OCI-LY7 (cell line): ENCODE measurements around the gene PHF20. TPM values are rescaled to one million over a fixed set of nuclear protein-coding genes. Genes with fewer than 3 reads are reported as not detected.

Source experiments
- BruUV-seq: library from RNA; stranded (reverse); fragments of 400-500 nt; replicated peaks from 2 replicates; lab custom pipeline; 2021; lab: Mats Ljungman, UMichigan
- CTCF ChIA-PET: fragments of 300-600 bp; sonication (Branson Sonifier 250); formaldehyde crosslinking; loops from one replicate; lab custom pipeline; 2022; ENCODE audit warnings: antibody characterized with exemption; ENCODE audit not compliant: unreplicated experiment; lab: Charles Lee
- POLR2A ChIA-PET: fragments of 300-600 bp; sonication (Branson Sonifier 250); formaldehyde crosslinking; loops from one replicate; lab custom pipeline; 2022; ENCODE audit warnings: antibody characterized with exemption; lab: Charles Lee
- DNase-seq: peaks from one replicate; pipeline ENCODE4 v3.0.0-alpha.2; 2015; ENCODE audit warnings: low spot score
- H2AFZ ChIP-seq: fragments of 200-600 bp; sonication (generic), shearing (Covaris generic); 2 replicates; pipeline ENCODE4 v1.6.1; 2014; ENCODE audit warnings: mild to moderate bottlenecking, antibody characterized with exemption, low read length, moderate library complexity
- H3K27ac ChIP-seq: fragments of 200-600 bp; sonication (generic); 2 replicates; pipeline ENCODE4 v1.5.1; 2014; ENCODE audit warnings: mixed run types, low read depth, mild to moderate bottlenecking, moderate library complexity, low read length, inconsistent platforms; ENCODE audit not compliant: poor library complexity, severe bottlenecking
- H3K36me3 ChIP-seq: fragments of 200-600 bp; sonication (generic); 2 replicates; pipeline ENCODE4 v1.6.1; 2014; ENCODE audit warnings: mild to moderate bottlenecking, antibody characterized with exemption, low read length, moderate library complexity, mixed read lengths; ENCODE audit not compliant: insufficient read depth
- H3K4me1 ChIP-seq: fragments of 200-600 bp; sonication (generic); 2 replicates; pipeline ENCODE4 v1.5.1; 2014; ENCODE audit warnings: mild to moderate bottlenecking, low read length; ENCODE audit not compliant: insufficient read depth, poor library complexity, severe bottlenecking
- H3K4me2 ChIP-seq: fragments of 200-600 bp; sonication (generic); 2 replicates; pipeline ENCODE4 v1.6.1; 2014; ENCODE audit warnings: mild to moderate bottlenecking, low read length
- H3K4me3 ChIP-seq: fragments of 200-600 bp; sonication (generic); 2 replicates; pipeline ENCODE4 v1.5.1; 2014; ENCODE audit warnings: mild to moderate bottlenecking, low read depth, low read length; ENCODE audit not compliant: poor library complexity, severe bottlenecking
- H3K79me2 ChIP-seq: fragments of 200-600 bp; sonication (generic); 2 replicates; pipeline ENCODE4 v1.6.1; 2016; ENCODE audit warnings: low read depth, mild to moderate bottlenecking, low read length, moderate library complexity, mixed read lengths; ENCODE audit not compliant: insufficient read depth
- H3K9me2 ChIP-seq: fragments of 200-600 bp; sonication (generic); 2 replicates; pipeline ENCODE4 v1.6.1; 2016; ENCODE audit warnings: mild to moderate bottlenecking, low read length, mixed read lengths; ENCODE audit not compliant: insufficient read depth
- H3K9me3 ChIP-seq: fragments of 200-600 bp; sonication (generic); 2 replicates; pipeline ENCODE4 v1.6.1; 2014; ENCODE audit warnings: mild to moderate bottlenecking, mixed run types, low read length, mixed read lengths
- H4K20me1 ChIP-seq: fragments of 200-600 bp; sonication (generic); 2 replicates; pipeline ENCODE4 v1.6.1; 2014; ENCODE audit warnings: mild to moderate bottlenecking, antibody characterized with exemption, low read length, moderate library complexity, mixed read lengths; ENCODE audit not compliant: insufficient read depth
- EZH2phosphoT487 ChIP-seq: fragments of 200-600 bp; sonication (generic); IDR thresholded peaks from 2 replicates; pipeline ENCODE4 v1.6.1; 2018; ENCODE audit warnings: low read depth, borderline replicate concordance, mild to moderate bottlenecking, mixed run types, antibody characterized with exemption, low read length, moderate library complexity, mixed read lengths
- intact Hi-C: fragments of 100-400 bp; cut with micrococcal nuclease; formaldehyde crosslinking; loops from one replicate; pipeline ENCODE4 v1.10.0; 2022; ENCODE audit not compliant: unreplicated experiment
- total RNA-seq, 2 experiments: library from RNA; depleted of rRNA in 1 of 2; stranded (reverse); fragments of >200 nt in 1 of 2; shearing (Covaris generic) in 1 of 2; gene quantifications; 2 replicates each; pipeline ENCODE4 v1.2.3, GENCODE V29; 2014 to 2022
- TF ChIP-seq, protein P1 (sequence below): fragments of 200-600 bp; sonication (generic); conservative IDR thresholded peaks from 2 replicates; pipeline ENCODE4 v1.5.1; 2014; ENCODE audit warnings: mild to moderate bottlenecking, antibody characterized with exemption, low read length, moderate library complexity, mixed read lengths

Gene PHF20
- total RNA-seq, 2 experiments from 2014 or later: 37.9 to 47.8 TPM

DNA sequence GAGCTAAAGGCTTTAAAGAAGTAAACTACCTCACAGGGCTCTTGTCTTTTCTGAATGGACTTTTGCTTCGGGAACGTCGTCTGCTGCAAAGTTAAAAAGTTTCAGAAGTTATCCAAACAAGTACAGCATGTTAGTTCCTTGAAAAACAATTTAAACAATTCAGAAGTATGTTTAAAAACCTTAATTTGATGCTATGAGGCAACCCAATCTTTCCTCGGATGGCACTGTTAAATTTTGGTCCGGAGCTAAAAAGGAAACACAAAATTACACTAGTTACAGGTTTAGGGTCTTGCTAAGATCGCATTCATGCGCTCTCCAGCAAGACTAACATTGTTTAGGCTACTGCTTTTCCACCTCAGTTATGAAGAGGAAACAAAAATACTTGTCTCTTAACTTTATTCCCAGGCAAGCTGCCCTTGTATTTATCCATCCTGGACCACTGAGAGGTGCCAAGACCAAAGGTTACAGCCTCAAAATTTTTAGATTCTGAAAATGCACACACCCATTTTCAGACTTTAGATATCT lies 42.5 kb upstream of the PHF20 start:
- Histone ChIP-seq H3K27ac (no peak overlapping the region), H3K4me1 (peaks cover 5% of the 10 kb centered on the region), H3K9me2 (no peaks in the 10 kb centered on the region), H2AFZ (no peak overlapping the region), H3K4me2 (no peak overlapping the region), H3K4me3 (no peak overlapping the region), H3K9me3 (no peaks in the 10 kb centered on the region), H3K36me3 (peaks cover 99% of the 10 kb centered on the region), H4K20me1 (peaks cover 46% of the 10 kb centered on the region), H3K79me2 (peaks cover 95% of the 10 kb centered on the region)
- BruUV-seq: no TSS peak
- TF ChIP-seq, protein P1, sequence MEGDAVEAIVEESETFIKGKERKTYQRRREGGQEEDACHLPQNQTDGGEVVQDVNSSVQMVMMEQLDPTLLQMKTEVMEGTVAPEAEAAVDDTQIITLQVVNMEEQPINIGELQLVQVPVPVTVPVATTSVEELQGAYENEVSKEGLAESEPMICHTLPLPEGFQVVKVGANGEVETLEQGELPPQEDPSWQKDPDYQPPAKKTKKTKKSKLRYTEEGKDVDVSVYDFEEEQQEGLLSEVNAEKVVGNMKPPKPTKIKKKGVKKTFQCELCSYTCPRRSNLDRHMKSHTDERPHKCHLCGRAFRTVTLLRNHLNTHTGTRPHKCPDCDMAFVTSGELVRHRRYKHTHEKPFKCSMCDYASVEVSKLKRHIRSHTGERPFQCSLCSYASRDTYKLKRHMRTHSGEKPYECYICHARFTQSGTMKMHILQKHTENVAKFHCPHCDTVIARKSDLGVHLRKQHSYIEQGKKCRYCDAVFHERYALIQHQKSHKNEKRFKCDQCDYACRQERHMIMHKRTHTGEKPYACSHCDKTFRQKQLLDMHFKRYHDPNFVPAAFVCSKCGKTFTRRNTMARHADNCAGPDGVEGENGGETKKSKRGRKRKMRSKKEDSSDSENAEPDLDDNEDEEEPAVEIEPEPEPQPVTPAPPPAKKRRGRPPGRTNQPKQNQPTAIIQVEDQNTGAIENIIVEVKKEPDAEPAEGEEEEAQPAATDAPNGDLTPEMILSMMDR: no peak
- TF ChIP-seq EZH2phosphoT487: no peak
- DNase-seq: no peak
- ChIA-PET CTCF (no interaction called here), POLR2A (interaction anchor here (0.7 to 1.3 kb wide), 2 partner anchors 13 to 17 kb away, joined by 3 read pairs; partner anchors contain the start of gene RBM39)
- intact Hi-C loops: no loop called here

DNA sequence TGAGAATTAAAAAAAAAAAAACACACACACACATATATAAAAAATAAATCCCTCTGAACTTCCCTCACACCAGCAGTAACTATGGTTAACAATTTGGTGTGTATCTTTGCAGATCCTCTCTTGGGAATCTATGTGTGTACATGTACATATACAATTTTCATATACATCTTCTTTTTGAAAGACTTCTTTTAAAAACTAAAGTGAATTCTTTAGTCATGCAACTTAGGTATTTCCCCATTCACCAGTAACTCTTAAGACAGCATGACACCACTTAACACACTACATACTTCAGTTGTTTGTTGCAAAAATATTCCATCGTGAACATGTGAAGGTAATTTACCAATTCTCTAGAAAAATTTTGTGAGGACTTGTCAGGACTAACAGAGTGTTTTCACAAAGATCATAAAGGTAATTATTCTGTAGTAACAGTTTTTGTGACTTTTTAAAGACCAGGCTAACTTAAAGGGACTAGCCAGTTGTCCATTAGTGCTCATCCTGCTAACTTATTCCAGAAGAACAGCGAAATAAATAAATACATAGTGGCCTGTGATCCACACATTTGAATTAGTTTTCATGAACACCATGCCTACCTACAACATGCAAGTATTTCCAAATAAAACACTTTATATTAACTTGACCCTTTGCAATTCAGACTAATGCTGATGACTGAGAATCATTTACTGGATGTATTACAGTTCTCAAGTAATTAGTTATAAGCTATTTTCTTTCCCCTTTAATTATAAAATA lies 41.8 kb upstream of the PHF20 start:
- Histone ChIP-seq H3K9me2 (no peaks in the 10 kb centered on the region), H3K9me3 (no peaks in the 10 kb centered on the region), H3K79me2 (peaks cover 95% of the 10 kb centered on the region), H4K20me1 (peaks cover 50% of the 10 kb centered on the region), H2AFZ (no peak overlapping the region), H3K36me3 (peaks cover 99% of the 10 kb centered on the region), H3K4me2 (no peak overlapping the region), H3K27ac (no peak overlapping the region), H3K4me1 (peaks cover 11% of the 10 kb centered on the region), H3K4me3 (no peak overlapping the region)
- intact Hi-C loops: no loop called here
- no TSS peak for BruUV-seq
- CTCF ChIA-PET: no interaction called here
- DNase-seq: no peak
- no peak for TF ChIP-seq EZH2phosphoT487
- TF ChIP-seq, protein P1: no peak
- POLR2A ChIA-PET: interaction anchor here (0.7 to 1.3 kb wide), 6 partner anchors 10 to 21 kb away, joined by 3 to 6 read pairs (median 4); partner anchors contain the start of gene RBM39
